GM13977 (cell line): ENCODE measurements around the gene LRRC10.
A peak's percentile ranks its signal among the peaks of the same experiment; 100 is the strongest.

ENCODE experiments used
- DNase-seq: peaks from one replicate; pipeline ENCODE4 v3.0.0; 2012; ENCODE audit warnings: low spot score
- CTCF ChIP-seq: IDR thresholded peaks from 2 replicates; pipeline ENCODE4 v1.5.1; 2012; ENCODE audit warnings: mild to moderate bottlenecking, control low read depth; ENCODE audit not compliant: insufficient read depth; ENCODE audit errors: extremely low read depth, missing control alignments
- in situ Hi-C: fragments of 300-500 bp; cut with MboI; formaldehyde crosslinking; loops from one replicate; pipeline ENCODE4 v1.12.0; 2022; ENCODE audit warnings: low sequenced_read_pairs, low pct_unique_long_range_greater_than_20kb, mixed read lengths, inconsistent platforms; ENCODE audit not compliant: unreplicated experiment

Gene LRRC10

GRCh38 chr12:69595689-69596088 lies 15.0 kb downstream of the LRRC10 start:
- in situ Hi-C loops: loop anchor here (25.0 kb wide), 1 partner anchor 208 kb away; no protein-coding TSS in a partner anchor
- TF ChIP-seq CTCF: no peak
- DNase-seq: no peak

GRCh38 chr12:69589082-69589481 lies 21.6 kb downstream of the LRRC10 start:
- no peak for DNase-seq
- no peak for TF ChIP-seq CTCF
- in situ Hi-C loops: loop anchor here (25.0 kb wide), 1 partner anchor 202 kb away; no protein-coding TSS in a partner anchor

GRCh38 chr12:69588527-69588926 lies 22.2 kb downstream of the LRRC10 start:
- DNase-seq: no peak
- in situ Hi-C loops: loop anchor here (25.0 kb wide), 1 partner anchor 201 kb away; no protein-coding TSS in a partner anchor
- no peak for TF ChIP-seq CTCF

GRCh38 chr12:69585189-69586062 lies 25.3 kb downstream of the LRRC10 start, which contains the start of gene CCT2:
Gene CCT2 (plus strand): TSS chr12:69585459. CDS start chr12:69585522, 63 bp downstream.
- DNase-seq: peak; percentile 94
- in situ Hi-C loops: loop anchor here (25.0 kb wide), 1 partner anchor 198 kb away; no protein-coding TSS in a partner anchor
- peak; percentile 38 for TF ChIP-seq CTCF

- in situ Hi-C loops: loop anchor here (25.0 kb wide), 1 partner anchor 196 kb away; no protein-coding TSS in a partner anchor
- DNase-seq: no peak
- TF ChIP-seq CTCF: no peak
These were observed 27.5 kb downstream of the LRRC10 start for GRCh38 chr12:69583203-69583602.

- in situ Hi-C loops: loop anchor here (25.0 kb wide), 1 partner anchor 193 kb away; no protein-coding TSS in a partner anchor
- TF ChIP-seq CTCF: no peak
- no peak for DNase-seq
These were observed 30.6 kb downstream of the LRRC10 start for GRCh38 chr12:69580074-69580473.
